Fibroblast of skin of right quadriceps (primary cell): Measurements from ENCODE around the gene SMIM20.

Experiments used
- DNase-seq: peaks from one replicate; pipeline ENCODE4 v3.0.0-alpha.2; 2013

The SMIM20 gene

GRCh38 chr4:25965629-25966028 lies 51.6 kb downstream of the SMIM20 start:
- DNase-seq = no peak

GRCh38 chr4:25966171-25966570 lies 52.2 kb downstream of the SMIM20 start:
- DNase-seq = peak; percentile 77

- no peak for DNase-seq
Measured at GRCh38 chr4:25969374-25970155, 55.5 kb downstream of the SMIM20 start.

- DNase-seq = peak; percentile 56
Measured at GRCh38 chr4:25970226-25970675, 56.2 kb downstream of the SMIM20 start.

- DNase-seq = no peak
Measured at GRCh38 chr4:25970691-25971432, 56.8 kb downstream of the SMIM20 start.

- DNase-seq = no peak
Measured at GRCh38 chr4:25972366-25972765, 58.3 kb downstream of the SMIM20 start.

- DNase-seq = no peak
Measured at GRCh38 chr4:25972984-25973745, 59.1 kb downstream of the SMIM20 start.

GRCh38 chr4:25976780-25977179 lies 62.8 kb downstream of the SMIM20 start:
- no peak for DNase-seq

GRCh38 chr4:25977397-25978170 lies 63.6 kb downstream of the SMIM20 start:
- no peak for DNase-seq

- DNase-seq = no peak
Measured at GRCh38 chr4:25978327-25978726, 64.3 kb downstream of the SMIM20 start.
